GM19238 (cell line): Measurements from ENCODE around the gene SACS.
"Not testable (repeated sequence)": the region's sequence is repeated elsewhere in the genome, so short reads cannot be mapped to it uniquely, and the experiment has no call there.

ENCODE experiments used
- DNase-seq: peaks from one replicate; pipeline ENCODE4 v3.0.0; 2011; ENCODE audit warnings: low spot score; ENCODE audit not compliant: insufficient read length

SACS gene

DNA sequence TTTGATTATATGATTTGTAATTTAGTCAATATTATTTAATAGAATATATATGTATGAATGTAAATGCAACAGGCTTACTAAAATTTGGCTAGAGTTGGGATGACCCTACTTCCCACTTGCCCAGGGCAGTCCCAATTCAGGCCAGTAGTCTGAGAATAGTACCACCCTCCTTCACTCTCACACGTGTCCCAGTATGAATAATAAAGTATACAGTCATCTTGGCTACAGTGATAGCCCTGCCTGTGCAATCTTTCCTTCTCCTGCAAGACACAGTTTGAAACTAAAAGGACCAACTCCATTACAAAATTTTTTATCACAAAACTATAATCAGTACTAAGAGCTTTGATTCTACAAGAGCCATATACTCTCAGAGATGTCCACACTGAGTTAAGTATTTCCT lies 76.2 kb downstream of the SACS start:
- DNase-seq, result no peak

DNA sequence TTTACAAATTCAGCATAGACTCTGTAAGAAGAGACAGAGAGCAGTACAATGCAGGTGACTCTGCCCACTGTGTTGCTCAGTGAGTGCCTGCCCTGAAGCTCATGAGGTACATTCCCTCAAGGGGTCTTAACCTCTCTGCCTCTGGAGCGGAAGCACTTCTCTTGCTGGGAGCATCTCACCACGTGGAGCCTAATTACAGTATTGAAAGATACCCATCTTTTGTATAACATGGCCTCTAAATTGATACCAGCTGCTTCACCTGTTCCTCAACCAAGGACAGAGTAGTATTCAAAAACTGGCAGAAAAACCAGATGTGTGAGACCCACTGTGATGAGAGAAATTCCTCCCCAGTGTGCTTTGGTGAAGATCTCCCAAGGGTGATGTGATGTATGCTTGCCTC lies 77.1 kb downstream of the SACS start:
- no peak for DNase-seq

DNA sequence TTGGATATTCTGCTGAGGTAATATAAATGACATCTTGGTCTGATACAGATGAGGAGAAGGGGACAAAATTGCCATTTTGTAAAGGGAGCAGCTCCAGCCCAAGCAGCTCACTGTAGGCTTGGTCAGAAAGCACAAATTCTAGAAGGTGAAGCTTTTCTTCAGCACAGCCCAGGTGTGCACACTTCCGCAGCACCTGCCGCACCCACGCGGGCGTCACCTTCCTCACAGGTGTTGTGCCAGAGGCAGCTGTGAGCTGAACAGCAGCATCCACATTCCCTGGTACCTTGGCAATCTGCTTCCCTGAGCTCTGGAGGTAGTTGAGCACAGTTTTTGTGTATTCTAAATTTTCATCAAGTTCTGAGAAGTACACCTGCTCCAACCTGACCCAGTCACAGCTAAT lies 79.0 kb downstream of the SACS start:
- no peak for DNase-seq

DNA sequence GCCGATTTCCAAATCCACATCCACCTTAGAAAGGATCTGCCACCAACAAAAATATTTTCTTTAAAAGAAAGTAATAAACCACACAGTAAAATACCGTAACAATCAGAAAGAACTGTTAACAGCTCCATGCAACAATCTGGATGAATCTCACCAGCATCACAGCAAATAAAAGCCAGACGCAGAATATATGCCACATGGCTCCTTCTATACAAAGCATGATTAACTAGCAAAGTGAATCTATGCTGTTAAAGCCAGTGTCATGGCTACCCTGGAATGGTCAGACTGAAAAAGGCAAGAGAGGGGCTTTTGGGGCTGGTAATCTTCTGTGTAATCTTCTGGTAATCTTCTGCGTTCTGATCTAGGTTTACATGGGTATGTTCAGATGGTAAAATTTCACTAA lies 81.3 kb downstream of the SACS start:
- DNase-seq, result no peak

DNA sequence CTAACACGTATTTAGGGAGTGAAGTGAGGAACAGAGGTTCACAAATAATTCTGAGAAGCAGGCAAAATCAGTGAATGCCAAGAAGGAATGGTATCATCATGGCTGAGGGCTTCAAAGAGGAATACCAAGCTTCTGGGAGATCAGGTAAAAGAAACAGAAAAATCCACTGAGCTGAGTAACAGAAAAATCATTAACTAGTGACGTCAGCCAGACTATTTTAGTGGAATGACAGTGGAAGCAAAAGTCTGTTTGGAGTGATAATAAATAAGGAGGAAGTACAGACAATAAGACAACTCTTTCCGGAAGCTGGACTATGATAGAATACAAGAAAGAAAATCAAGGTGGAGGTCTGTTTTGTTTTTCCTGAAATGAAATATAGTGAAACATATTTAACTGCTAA lies 83.5 kb downstream of the SACS start:
- DNase-seq, result no peak

DNA sequence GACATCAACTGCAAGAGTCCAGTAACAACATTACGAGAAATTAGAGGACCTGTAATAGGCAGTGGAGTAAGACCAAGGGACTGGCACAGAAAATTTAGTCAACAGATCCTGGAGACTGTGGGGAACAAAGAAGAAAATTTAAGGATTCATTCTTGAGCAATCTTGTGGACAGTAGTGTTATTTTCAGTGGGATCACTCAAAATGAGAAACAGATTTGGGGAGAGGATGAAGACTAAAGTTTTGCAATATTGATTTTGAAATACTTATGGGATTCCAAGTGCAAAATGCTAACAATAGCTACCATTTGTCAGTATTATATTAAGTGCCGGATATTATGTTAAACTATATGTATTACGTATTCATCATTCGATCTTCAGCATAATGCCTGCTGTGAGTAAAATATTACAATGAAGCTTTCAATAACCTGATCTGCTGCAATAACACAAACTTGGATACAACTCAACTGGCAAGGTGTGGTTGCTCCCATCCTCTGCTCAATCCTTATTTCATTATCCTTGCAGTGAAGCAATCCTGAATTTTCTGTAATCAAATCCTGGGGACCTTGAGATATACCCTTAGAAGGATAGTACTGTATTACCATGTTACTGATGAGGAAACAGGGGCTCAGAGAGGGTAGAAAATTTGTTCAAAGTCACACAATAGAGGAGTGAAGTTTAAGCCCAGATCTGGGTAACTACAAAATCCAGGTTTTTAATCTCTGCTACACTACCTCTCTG lies 84.2 kb downstream of the SACS start:
- no peak for DNase-seq

DNA sequence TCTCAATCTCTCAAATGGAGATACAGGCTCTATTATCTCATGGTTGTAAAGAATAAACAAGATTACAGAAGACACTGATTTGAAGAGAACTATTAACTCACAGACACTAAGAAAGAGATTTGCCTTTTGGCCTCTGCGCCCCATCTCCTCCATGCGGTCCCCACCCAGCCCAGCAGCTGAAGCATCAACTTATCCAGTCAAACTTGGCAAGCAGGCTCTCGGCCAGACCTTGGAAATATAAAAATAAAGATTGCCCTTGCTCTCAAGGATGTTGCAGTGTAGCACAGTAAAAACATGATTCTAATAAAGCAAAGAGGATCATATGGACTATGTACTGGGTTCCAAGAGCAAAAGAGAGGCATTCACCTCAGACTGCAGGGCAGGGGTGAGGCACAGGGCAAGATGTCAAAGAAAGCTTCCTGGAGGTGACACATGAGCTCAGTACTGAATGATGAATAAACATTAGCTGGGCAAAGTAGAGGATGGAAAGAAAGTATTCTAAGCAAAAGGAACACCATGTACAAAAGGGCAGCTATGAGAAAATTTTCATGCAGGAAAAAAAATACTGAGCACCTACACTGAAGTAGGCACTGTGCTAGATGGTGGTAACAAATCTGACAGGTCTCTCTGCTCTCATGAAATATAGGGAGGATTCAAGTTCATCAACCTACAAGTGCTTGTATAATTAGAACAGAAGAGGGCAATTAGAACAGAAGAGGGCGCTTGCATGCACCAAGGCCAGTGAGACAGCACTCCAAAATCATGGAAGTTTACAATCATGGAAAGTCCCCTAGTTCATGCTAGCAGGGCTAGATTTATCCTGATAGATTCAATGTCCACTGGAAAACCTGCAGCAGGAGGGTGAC lies 85.0 kb downstream of the SACS start:
- no peak for DNase-seq

DNA sequence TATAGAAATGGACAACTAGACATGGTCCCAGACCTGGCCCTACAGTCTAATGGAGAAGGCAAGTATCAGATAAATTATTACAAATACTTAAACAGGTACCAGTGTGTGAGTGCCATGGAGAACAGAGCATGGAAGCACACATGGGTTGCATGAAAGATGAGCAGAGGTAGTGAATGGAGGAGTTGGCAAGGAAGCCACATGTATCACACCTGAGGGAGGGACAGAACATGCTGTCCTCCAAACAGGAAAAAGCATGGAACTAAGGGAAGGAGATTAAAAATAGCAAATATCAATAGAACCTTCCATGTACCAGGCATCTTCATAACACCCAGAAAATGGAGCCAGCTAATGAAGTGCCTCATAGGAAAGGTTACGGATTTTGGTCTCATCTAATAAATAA lies 85.9 kb downstream of the SACS start:
- DNase-seq, result no peak

DNA sequence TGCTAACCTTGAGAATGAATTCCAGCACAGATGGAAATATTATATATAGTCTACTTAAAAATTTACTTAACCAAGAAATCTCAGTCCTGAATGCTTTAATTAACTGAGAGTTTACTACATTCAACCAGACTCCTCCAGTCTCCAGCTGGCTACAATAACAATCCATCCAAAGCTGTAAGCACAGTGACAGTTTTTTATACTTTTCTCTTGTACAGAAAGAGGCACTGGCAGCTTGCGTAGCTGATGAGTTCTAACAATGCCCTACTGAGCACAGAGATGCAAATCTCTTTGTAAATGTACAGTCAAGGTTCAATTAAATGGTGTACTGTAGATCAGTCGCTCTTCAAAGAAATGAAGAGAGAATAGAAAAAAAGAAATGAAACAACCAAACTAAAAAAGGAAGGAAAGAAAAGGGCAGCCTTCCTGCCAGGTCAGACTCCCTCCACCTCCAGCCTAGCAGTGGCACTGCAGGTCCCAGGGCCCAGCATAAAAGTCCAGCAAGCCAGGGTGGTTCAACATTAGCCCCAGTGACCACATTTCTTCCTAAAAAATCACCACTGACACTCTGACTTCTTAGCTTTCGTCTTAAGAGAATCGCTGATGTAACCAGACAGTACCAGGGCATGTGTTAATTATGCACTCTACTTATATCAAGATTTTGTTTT lies 88.4 kb downstream of the SACS start:
- no peak for DNase-seq

DNA sequence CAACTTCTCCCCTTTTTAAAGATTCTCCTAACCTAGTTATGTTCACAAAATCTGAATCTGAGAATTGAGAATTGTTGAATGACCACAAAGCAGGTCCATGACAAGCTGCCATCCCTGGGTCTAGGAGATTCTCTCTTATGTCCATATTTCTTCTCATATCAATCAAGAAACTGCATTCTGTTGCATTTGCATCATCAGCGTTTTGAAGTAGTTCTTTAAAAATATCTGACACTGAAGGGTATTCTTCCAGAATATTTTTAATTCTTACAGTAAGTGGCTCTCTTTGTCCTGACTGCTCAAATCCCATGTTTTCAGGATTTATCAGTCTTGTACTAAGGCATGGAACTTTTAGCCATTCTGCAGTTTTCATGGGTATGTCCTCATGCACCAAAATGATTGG lies 94.3 kb downstream of the SACS start:
- no peak for DNase-seq

DNA sequence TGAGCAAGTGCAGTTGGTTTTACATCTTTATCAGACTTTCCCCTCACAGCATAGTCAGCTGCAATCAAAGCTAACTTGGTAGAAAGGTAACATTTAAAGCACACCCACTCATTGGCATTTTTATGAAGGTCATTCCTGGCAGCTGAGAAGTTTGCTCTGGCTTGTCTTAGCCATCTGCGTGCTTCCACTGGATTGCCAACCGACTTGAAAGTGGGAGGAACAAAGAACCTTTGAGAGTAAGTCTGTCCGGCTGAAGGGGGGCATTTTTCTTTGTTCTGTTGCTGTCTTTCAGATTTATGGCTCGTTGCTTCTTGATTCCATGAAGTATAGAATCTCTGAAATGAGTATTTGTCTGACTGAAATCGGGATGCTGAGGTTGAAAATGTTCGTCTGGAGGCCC lies 103.1 kb downstream of the SACS start:
- DNase-seq, result no peak

DNA sequence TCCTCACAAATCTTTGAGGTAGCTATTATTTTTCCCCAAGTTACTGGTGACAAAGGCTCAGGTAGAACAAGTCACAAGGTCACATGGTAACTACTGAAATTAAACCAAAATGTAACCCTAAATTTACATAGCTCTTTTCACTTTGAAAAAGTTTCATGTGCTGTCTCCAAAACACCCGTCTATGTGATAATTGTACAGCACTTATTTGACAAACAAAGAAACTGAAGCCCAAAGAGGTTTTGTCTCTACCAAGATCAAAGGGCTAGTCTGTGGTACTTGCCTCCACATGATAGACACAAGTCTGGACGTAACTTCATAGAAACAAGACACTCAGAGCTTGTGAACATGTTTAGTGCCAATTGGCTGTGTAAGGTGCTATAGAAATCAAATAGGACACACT lies 108.3 kb downstream of the SACS start:
- DNase-seq, result no peak

DNA sequence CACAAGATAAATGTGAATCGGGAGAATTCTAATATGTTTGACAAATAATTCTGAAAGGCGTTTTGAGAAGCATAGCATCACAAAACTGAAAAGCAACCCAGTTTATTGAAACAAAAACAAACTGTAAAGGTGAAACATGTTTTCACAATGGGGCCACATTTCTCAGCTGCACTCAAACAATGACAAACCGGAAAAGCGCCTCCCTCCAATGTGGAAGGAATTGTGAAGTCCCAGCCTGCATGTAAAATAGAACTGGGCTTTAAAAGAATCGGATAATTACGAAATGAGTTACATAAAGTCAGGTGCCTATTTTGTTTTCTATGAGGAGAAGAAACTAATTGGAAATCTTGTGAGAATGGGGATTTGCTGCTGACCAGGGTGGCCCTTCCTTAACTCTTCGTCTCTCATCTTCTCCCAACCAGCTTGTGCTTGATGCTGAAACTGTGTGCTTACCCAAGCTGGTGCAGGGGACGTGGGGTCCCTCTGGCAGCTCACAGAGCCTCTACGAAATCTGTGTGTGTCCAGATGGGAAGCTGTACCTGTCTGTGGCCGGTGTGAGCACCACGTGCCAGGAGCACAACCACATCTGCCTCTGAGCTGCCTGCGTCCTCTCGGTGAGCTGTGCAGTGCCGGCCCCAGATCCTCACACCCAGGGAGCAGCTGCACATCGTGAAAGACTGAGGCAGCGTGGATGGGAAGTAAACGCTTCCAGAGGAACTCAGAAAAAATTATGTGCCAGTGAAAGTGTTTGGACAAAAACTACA lies 109.4 kb downstream of the SACS start:
- DNase-seq, result no peak

DNA sequence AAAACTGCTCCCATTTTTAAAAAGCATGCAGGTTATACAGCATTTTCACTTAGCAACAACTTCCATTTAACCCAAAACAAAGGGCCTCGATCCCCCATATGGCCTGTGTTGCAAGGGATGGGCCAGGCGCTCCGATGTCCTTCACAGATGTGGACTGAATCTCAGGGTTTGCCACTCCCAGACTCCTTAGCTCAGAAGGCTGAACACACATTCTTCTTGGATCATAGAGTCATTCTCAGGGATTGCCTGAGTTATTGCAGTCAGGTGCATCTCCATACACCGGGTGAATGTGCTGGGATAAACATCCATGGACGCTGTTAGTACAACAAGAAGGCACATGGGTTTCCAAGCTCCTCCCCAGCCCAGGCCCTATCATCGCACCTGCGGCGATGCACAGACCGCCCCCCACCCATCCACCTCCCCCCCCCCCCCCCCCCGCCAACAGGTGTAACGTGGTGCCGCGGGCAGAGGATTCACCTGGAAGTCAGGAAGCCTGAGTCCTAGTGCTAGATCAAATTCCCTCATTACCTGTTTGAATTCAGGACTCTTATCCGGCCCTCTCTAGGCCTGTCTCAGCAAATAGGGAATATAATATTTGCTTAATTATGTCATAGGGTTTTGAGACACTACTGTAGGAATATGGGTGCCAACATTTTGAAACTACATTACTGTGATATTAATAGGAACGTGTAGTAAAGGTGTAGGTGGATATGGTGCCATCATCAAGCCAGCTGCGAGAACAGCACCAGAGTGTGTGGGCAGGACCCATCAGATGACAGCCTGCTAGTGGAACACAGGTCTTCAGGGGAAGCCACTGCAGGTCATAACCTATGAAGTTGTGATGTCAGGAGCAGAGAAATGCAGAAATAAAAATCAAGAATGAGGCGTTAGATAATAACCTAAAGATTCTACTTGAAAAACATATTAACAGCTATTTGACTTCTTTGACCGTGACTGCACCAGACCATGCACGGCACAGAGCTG lies 110.9 kb downstream of the SACS start:
- no peak for DNase-seq

DNA sequence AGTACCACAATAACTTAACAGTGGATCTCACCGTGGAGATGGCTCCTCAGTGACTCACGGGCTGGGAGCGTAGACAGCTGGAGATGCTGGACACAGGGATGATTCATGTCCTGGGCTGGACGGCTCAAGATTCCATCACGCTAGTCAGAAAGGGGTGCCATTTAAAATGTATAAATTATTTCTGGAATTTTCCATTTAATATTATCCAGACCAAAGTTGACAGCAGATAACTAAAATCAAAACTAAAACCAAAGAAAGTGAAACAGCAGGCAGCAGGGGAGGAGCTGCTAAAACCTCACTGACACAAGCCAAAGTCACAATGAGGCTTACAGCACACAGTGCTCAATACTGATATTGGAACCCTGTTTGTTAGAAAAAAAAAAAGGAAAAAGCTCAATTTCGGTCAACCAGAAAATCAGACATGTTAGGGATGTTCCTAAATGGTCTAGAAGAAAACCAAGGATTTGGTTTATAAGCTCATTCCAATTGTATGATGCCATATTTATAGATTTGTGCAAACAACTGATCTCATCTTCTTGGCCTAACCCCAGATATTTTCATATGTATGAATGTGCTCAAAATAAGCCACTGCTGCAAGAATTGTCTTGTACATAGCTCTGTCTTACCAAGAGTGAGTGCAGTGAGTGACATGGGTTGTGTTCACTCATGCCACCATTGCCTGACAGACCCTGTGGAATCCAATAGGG lies 111.8 kb downstream of the SACS start:
- DNase-seq, result peak; percentile 19

DNA sequence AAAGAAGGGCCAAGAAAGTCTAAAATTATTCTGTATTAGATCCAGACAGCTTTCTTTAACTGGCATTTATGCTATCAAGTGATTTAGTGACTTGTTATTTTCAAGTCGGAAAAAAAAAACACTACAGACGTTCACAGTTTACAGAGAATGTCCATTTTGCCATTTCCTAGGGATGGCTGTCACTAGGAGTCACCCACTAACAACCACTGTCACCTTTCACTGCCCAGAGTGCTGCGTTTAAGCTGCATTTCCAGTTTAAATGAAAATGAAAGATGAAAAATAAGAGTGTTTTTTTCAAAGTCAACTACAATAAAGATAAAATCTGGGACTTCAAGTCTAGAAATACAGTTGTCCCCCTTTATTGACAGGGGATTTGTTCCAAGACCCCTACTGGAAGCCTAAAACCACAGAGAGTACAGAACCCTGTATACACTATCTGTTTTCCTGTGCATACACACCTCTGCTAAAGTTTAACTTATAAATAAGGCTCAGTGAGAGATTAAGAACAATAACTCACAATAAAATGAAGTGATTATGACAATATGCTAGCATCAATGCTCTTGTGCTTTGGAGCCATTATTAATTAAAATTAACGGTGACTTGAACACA lies 112.5 kb downstream of the SACS start:
- DNase-seq, result no peak

DNA sequence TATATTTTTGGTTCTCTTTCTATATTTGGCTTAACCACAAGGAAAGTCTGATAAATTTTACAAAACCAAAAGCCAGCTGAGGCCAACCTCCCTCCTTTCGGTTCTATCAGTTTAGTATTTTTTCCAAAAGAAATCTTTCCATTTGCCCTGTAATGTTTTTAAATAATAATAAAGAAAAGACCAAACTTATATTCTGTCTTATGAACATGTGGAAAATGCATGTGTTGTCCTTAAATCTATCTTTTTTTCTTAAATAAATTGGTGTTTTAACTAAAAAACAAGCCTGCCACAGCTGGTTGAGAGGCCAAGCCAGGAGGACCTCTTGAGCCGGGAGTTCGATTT lies 113.6 kb downstream of the SACS start:
- no peak for DNase-seq

DNA sequence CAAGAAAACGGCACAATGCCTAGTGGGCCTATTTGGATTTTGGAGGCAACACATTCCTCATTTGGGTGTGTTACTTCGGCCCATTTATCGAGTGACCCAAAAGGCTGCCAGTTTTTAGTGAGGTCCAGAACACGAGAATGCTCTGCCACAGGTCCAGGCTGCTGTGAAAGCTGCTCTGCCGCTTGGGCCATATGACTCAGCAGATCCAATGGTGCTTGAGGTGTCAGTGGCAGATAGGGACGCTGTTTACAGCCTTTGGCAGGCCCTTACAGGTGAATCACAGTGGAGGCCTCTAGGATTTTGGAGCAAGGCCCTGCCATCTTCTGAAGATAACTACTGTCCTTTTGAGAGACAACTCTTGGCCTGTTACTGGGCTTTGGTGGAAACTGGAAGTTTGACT lies 118.7 kb downstream of the SACS start:
- not testable (repeated sequence) for DNase-seq

DNA sequence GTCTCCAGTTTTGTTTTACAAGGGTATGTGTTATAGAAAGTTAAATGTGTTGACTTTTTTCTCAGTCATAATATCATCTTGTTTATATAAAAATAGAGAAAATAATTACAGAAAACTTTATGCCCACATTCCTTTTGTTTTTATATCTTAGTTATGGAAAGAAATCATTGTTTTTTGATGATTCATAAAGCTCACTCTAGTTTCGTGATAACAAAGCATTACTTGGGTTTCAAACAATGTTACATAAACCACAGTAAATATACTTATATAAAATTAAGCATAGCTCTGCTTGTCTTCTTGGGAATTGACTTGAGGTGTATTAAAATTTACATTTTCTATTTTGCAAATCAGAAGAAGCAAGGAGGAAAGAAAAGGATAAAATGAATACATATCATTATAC lies 140.9 kb downstream of the SACS start:
- no peak for DNase-seq
